Measurements from ENCODE around the gene DLGAP3. TPM values are rescaled to one million over a fixed set of nuclear protein-coding genes. Genes with fewer than 3 reads are reported as not detected.
A peak's percentile ranks its signal among the peaks of the same experiment; 100 is the strongest.

The DLGAP3 gene
- total RNA-seq, 4 donors from 2014 or later: 0.53 to 0.83 TPM; not detected in 2

DNA sequence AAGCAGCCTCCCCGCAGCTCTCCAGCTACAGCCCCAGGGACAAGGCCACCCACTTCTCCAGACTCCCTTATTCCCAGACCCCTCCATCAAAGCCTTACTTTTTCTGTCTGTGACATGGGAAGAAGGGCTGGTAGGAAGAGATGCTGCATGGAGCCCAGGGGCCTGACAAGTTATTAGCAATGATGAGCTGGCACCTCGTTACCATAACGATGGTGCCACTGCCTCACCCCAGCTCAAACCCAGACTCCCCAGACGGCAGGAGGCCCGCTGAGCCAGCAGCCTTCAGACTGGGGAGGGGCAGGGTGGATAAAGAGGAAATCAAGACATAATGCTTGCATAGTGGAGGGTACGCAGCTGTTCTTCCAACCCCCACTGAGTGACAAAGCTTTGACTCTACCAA lies 3.3 kb downstream of the DLGAP3 start:
- Histone ChIP-seq H3K4me1 (peaks cover 0 to 15% (median 4%) of the 10 kb centered on the region in 4 donors), H3K9me3 (no peaks in the 10 kb centered on the region), H3K36me3 (no peaks in the 10 kb centered on the region), H3K27me3 (peaks cover 0 to 45% of the 10 kb centered on the region in 2 donors), H3K27ac (no peak overlapping the region), H3K4me3 (no peak overlapping the region)
- TF ChIP-seq, protein P1, sequence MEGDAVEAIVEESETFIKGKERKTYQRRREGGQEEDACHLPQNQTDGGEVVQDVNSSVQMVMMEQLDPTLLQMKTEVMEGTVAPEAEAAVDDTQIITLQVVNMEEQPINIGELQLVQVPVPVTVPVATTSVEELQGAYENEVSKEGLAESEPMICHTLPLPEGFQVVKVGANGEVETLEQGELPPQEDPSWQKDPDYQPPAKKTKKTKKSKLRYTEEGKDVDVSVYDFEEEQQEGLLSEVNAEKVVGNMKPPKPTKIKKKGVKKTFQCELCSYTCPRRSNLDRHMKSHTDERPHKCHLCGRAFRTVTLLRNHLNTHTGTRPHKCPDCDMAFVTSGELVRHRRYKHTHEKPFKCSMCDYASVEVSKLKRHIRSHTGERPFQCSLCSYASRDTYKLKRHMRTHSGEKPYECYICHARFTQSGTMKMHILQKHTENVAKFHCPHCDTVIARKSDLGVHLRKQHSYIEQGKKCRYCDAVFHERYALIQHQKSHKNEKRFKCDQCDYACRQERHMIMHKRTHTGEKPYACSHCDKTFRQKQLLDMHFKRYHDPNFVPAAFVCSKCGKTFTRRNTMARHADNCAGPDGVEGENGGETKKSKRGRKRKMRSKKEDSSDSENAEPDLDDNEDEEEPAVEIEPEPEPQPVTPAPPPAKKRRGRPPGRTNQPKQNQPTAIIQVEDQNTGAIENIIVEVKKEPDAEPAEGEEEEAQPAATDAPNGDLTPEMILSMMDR (IDR thresholded peaks at IDR 0.05): no peak
- TF ChIP-seq POLR2A (IDR thresholded peaks at IDR 0.05): no peak
- no peak for DNase-seq

DNA sequence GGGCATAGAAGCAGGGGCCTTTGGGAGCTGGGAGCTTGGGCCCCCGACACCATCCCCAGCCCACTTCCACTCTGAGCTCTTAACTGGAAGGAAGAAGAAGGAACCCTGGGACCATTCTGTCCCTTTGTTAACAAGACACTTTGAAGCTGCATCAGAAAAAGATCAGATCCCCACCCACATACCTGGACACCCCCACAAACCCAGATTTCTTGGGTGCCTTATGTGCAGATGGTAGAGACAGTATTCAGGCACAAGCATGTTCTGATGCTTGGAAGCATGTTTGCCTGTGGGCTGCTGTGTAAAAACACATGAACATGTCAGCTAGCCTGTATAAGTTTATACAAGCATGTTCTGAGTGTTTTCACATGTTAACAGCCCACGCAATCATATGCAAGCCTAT lies 3.7 kb downstream of the DLGAP3 start:
- Histone ChIP-seq H3K36me3 (no peaks in the 10 kb centered on the region), H3K9me3 (no peaks in the 10 kb centered on the region), H3K4me3 (no peak overlapping the region), H3K27me3 (peaks cover 0 to 41% of the 10 kb centered on the region in 2 donors), H3K4me1 (peaks cover 0 to 15% (median 4%) of the 10 kb centered on the region in 4 donors), H3K27ac (no peak overlapping the region)
- TF ChIP-seq, protein P1 (IDR thresholded peaks at IDR 0.05): no peak
- TF ChIP-seq POLR2A (IDR thresholded peaks at IDR 0.05): no peak
- no peak for DNase-seq

- H3K4me1 ChIP-seq: peaks cover 0 to 11% (median 3%) of the 10 kb centered on the region in 4 donors
- H3K36me3 ChIP-seq: no peaks in the 10 kb centered on the region
- no peak for TF ChIP-seq POLR2A (IDR thresholded peaks at IDR 0.05)
- TF ChIP-seq, protein P1 (IDR thresholded peaks at IDR 0.05): no peak
- H3K27ac ChIP-seq: no peak overlapping the region
- no peak for DNase-seq
- no peaks in the 10 kb centered on the region for H3K9me3 ChIP-seq
- H3K27me3 ChIP-seq: peaks cover 0 to 34% of the 10 kb centered on the region in 2 donors
- no peak overlapping the region for H3K4me3 ChIP-seq
Observed at GRCh38 chr1:34924759-34925555, 4.5 kb downstream of the DLGAP3 start.

- Histone ChIP-seq H3K36me3 (no peaks in the 10 kb centered on the region), H3K27ac (no peak overlapping the region), H3K27me3 (peaks cover 0 to 22% of the 10 kb centered on the region in 2 donors), H3K4me1 (no peaks in the 10 kb centered on the region), H3K4me3 (no peak overlapping the region), H3K9me3 (no peaks in the 10 kb centered on the region)
- no peak for TF ChIP-seq POLR2A (IDR thresholded peaks at IDR 0.05)
- TF ChIP-seq, protein P1 (IDR thresholded peaks at IDR 0.05): no peak
- no peak for DNase-seq
Observed at GRCh38 chr1:34923490-34923889, 6.0 kb downstream of the DLGAP3 start.

GRCh38 chr1:34918977-34919561 lies 10.4 kb downstream of the DLGAP3 start:
- peak in 1 of 3 donors; percentile 33 for DNase-seq
- Histone ChIP-seq H3K9me3 (no peaks in the 10 kb centered on the region), H3K4me3 (peak overlapping the region in 1 of 4 donors; percentile 18), H3K27ac (no peak overlapping the region), H3K36me3 (no peaks in the 10 kb centered on the region), H3K27me3 (no peaks in the 10 kb centered on the region), H3K4me1 (no peaks in the 10 kb centered on the region)
- TF ChIP-seq, protein P1 (IDR thresholded peaks at IDR 0.05): no peak
- no peak for TF ChIP-seq POLR2A (IDR thresholded peaks at IDR 0.05)
